ENCODE data around the gene CDK17. TPM values are rescaled to one million over a fixed set of nuclear protein-coding genes. Genes with fewer than 3 reads are reported as not detected.
"Not testable (repeated sequence)": the region's sequence is repeated elsewhere in the genome, so short reads cannot be mapped to it uniquely, and the experiment has no call there.

Gene CDK17
- total RNA-seq, 1 experiment from 2014 or later = 23.9 TPM

DNA sequence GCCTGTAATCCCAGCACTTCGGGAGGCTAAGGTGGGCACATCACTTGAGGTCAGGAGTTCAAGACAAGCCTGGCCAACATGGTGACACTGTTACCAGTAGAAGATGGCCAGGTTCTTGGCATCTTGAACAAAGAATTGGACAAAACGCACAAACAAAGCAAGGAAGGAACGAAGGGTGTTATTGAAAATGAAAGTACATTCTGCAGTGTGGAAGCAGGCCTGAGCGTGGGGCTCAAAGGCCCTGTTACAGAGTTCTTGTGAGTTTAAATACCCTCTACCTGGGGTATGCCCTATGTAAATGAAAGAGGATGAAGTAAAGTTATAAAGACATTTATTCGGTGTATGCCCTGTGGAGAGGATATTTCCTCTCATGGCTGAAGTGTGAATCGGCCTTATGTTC lies 20.8 kb upstream of the CDK17 start:
- Histone ChIP-seq H3K27ac (ENCODE audit: low read length) (no peak overlapping the region), H3K79me2 (ENCODE audit: low read length) (no peaks in the 10 kb centered on the region), H2AFZ (ENCODE audit: low read length) (no peak overlapping the region), H3K9me2 (replicated peaks; ENCODE audit: low read length) (no peaks in the 10 kb centered on the region), H4K20me1 (ENCODE audit: low read length) (no peaks in the 10 kb centered on the region), H3K9me3 (ENCODE audit: low read length) (0 out of 2 replicates have a peak, but pooled peaks cover 4% of the 10 kb centered on the region), H3F3A (ENCODE audit: low read length, unreplicated experiment) (peaks cover 2% of the 10 kb centered on the region), H3K4me3 (ENCODE audit: low read length) (no peak overlapping the region), H3K36me3 (ENCODE audit: low read depth, low read length) (no peaks in the 10 kb centered on the region), H3K9ac (ENCODE audit: low read length) (no peak overlapping the region), H3K27me3 (ENCODE audit: low read length) (no peaks in the 10 kb centered on the region), H3K4me1 (ENCODE audit: insufficient read depth, low read length) (peaks cover 25% of the 10 kb centered on the region), H3K4me2 (ENCODE audit: low read length) (no peak overlapping the region)
- no peak for ATAC-seq
- CTCF ChIA-PET = no interaction called here
- POLR2A ChIA-PET (ENCODE audit: unreplicated experiment) = no interaction called here
- no TSS peak for BruUV-seq (replicated peaks)
- TF ChIP-seq EZH2phosphoT487 (IDR thresholded peaks at IDR 0.05; ENCODE audit: borderline replicate concordance, low read length) (no peak), CTCF (conservative IDR thresholded peaks at IDR 0.05; ENCODE audit: low read depth, low read length) (no peak), EZH2 (IDR thresholded peaks at IDR 0.05; ENCODE audit: low read length, unreplicated experiment) (no peak)
- intact Hi-C loops (cut with micrococcal nuclease) = no loop called here
- no peak for DNase-seq

DNA sequence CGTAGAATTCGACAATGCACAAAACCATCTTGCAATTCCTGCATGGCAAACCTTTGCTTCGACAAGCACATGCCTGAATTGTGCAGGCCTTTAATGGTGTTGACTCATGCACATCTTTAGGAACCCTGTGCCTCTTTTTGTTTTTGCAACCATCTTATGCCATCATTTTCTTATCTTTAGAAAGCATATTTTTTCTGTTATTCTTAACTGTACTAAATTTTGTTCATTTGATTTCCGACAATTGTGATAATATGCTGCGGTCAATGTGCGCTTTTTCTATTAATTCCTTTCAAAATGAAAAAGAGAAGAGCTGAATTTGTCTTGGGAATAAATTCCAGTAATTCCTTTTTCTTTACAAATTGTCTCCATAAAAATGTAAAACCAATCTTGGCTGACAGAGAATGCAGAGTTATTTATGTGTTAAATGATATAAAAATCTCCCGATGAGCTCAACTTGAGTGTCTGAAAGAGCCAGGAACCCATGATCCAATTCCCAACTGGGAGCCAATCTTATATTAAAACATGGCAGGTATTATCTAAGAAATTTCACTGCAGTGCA lies 20.1 kb upstream of the CDK17 start:
- no peaks in the 10 kb centered on the region for H3K9me2 ChIP-seq (replicated peaks; ENCODE audit: low read length)
- no peak for DNase-seq
- CTCF ChIA-PET = no interaction called here
- H2AFZ ChIP-seq (ENCODE audit: low read length) = no peak overlapping the region
- no peaks in the 10 kb centered on the region for H3K27me3 ChIP-seq (ENCODE audit: low read length)
- no peaks in the 10 kb centered on the region for H3K36me3 ChIP-seq (ENCODE audit: low read depth, low read length)
- POLR2A ChIA-PET (ENCODE audit: unreplicated experiment) = no interaction called here
- no peak overlapping the region for H3K4me2 ChIP-seq (ENCODE audit: low read length)
- TF ChIP-seq CTCF (conservative IDR thresholded peaks at IDR 0.05; ENCODE audit: low read depth, low read length) (no peak), EZH2 (IDR thresholded peaks at IDR 0.05; ENCODE audit: low read length, unreplicated experiment) (no peak), EZH2phosphoT487 (IDR thresholded peaks at IDR 0.05; ENCODE audit: borderline replicate concordance, low read length) (no peak)
- H3F3A ChIP-seq (ENCODE audit: low read length, unreplicated experiment) = peaks cover 7% of the 10 kb centered on the region
- no peak for ATAC-seq
- H3K4me1 ChIP-seq (ENCODE audit: insufficient read depth, low read length) = peaks cover 25% of the 10 kb centered on the region
- no peak overlapping the region for H3K9ac ChIP-seq (ENCODE audit: low read length)
- intact Hi-C loops (cut with micrococcal nuclease) = no loop called here
- H3K4me3 ChIP-seq (ENCODE audit: low read length) = no peak overlapping the region
- BruUV-seq (replicated peaks) = no TSS peak
- no peaks in the 10 kb centered on the region for H4K20me1 ChIP-seq (ENCODE audit: low read length)
- 0 out of 2 replicates have a peak, but pooled peaks cover 4% of the 10 kb centered on the region for H3K9me3 ChIP-seq (ENCODE audit: low read length)
- no peaks in the 10 kb centered on the region for H3K79me2 ChIP-seq (ENCODE audit: low read length)
- H3K27ac ChIP-seq (ENCODE audit: low read length) = no peak overlapping the region

- Histone ChIP-seq H3K36me3 (ENCODE audit: low read depth, low read length) (no peaks in the 10 kb centered on the region), H3K27me3 (ENCODE audit: low read length) (no peaks in the 10 kb centered on the region), H3K9me2 (replicated peaks; ENCODE audit: low read length) (no peaks in the 10 kb centered on the region), H3K9me3 (ENCODE audit: low read length) (0 out of 2 replicates have a peak, but pooled peaks cover 4% of the 10 kb centered on the region), H3K4me3 (ENCODE audit: low read length) (no peak overlapping the region), H3K4me1 (ENCODE audit: insufficient read depth, low read length) (peaks cover 23% of the 10 kb centered on the region), H3K4me2 (ENCODE audit: low read length) (no peak overlapping the region), H3K79me2 (ENCODE audit: low read length) (no peaks in the 10 kb centered on the region), H4K20me1 (ENCODE audit: low read length) (no peaks in the 10 kb centered on the region), H3K27ac (ENCODE audit: low read length) (no peak overlapping the region), H3K9ac (ENCODE audit: low read length) (no peak overlapping the region), H2AFZ (ENCODE audit: low read length) (no peak overlapping the region), H3F3A (ENCODE audit: low read length, unreplicated experiment) (peaks cover 7% of the 10 kb centered on the region)
- ATAC-seq (no peak), DNase-seq (no peak)
- CTCF ChIA-PET = no interaction called here
- intact Hi-C loops (cut with micrococcal nuclease) = no loop called here
- TF ChIP-seq EZH2 (IDR thresholded peaks at IDR 0.05; ENCODE audit: low read length, unreplicated experiment) (no peak), CTCF (conservative IDR thresholded peaks at IDR 0.05; ENCODE audit: low read depth, low read length) (no peak), EZH2phosphoT487 (IDR thresholded peaks at IDR 0.05; ENCODE audit: borderline replicate concordance, low read length) (no peak)
- BruUV-seq (replicated peaks) = no TSS peak
- POLR2A ChIA-PET (ENCODE audit: unreplicated experiment) = no interaction called here
Measured at GRCh38 chr12:96419576-96420276, 19.5 kb upstream of the CDK17 start.

GRCh38 chr12:96417688-96418087 lies 17.4 kb upstream of the CDK17 start:
- H3K9me2 ChIP-seq (replicated peaks; ENCODE audit: low read length); H4K20me1 ChIP-seq (ENCODE audit: low read length); CTCF ChIA-PET; intact Hi-C loops (cut with micrococcal nuclease); H3F3A ChIP-seq (ENCODE audit: low read length, unreplicated experiment); POLR2A ChIA-PET (ENCODE audit: unreplicated experiment); H3K4me2 ChIP-seq (ENCODE audit: low read length); DNase-seq; H3K4me3 ChIP-seq (ENCODE audit: low read length); H3K9ac ChIP-seq (ENCODE audit: low read length); H3K9me3 ChIP-seq (ENCODE audit: low read length); BruUV-seq (replicated peaks); H3K27me3 ChIP-seq (ENCODE audit: low read length); H3K36me3 ChIP-seq (ENCODE audit: low read depth, low read length); H3K27ac ChIP-seq (ENCODE audit: low read length); ATAC-seq; H2AFZ ChIP-seq (ENCODE audit: low read length); H3K79me2 ChIP-seq (ENCODE audit: low read length): not testable (repeated sequence)
- peaks cover 22% of the 10 kb centered on the region for H3K4me1 ChIP-seq (ENCODE audit: insufficient read depth, low read length)

Measured in PC-3 (cell line).